ENCODE results near the gene MEIS1. TPM values are rescaled to one million over a fixed set of nuclear protein-coding genes. Genes with fewer than 3 reads are reported as not detected.

MEIS1 gene
- total RNA-seq, 2 donors from 2014 or later = not detected

GRCh38 chr2:66532972-66533868 lies 98.3 kb downstream of the MEIS1 start:
- H3K4me3 Mint-ChIP-seq = no peak overlapping the region
- H3K27ac Mint-ChIP-seq = no peak overlapping the region
- no peaks in the 10 kb centered on the region for H3K9me3 Mint-ChIP-seq

GRCh38 chr2:66534461-66534860 lies 99.5 kb downstream of the MEIS1 start:
- ATAC-seq (replicated peaks) = no peak
- Mint-ChIP-seq H3K27ac (no peak overlapping the region), H3K36me3 (ENCODE audit: low read depth) (no peaks in the 10 kb centered on the region), H3K27me3 (no peaks in the 10 kb centered on the region), H3K4me1 (no peaks in the 10 kb centered on the region), H3K9me3 (no peaks in the 10 kb centered on the region), H3K4me3 (no peak overlapping the region)

More at GRCh38 chr2:66532972-66533868, 98.3 kb downstream of the MEIS1 start:
- ATAC-seq (replicated peaks) = no peak
- Mint-ChIP-seq H3K36me3 (ENCODE audit: low read depth) (no peaks in the 10 kb centered on the region), H3K27me3 (no peaks in the 10 kb centered on the region), H3K4me1 (no peaks in the 10 kb centered on the region)

GRCh38 chr2:66535574-66536289 lies 100.8 kb downstream of the MEIS1 start:
- no peaks in the 10 kb centered on the region for H3K4me1 Mint-ChIP-seq
- H3K4me3 Mint-ChIP-seq = no peak overlapping the region
- H3K36me3 Mint-ChIP-seq (ENCODE audit: low read depth) = no peaks in the 10 kb centered on the region
- H3K9me3 Mint-ChIP-seq = no peaks in the 10 kb centered on the region
- H3K27me3 Mint-ChIP-seq = no peaks in the 10 kb centered on the region
- H3K27ac Mint-ChIP-seq = no peak overlapping the region
- no peak for ATAC-seq (replicated peaks)

GRCh38 chr2:66536290-66536673 lies 101.4 kb downstream of the MEIS1 start:
- Mint-ChIP-seq H3K27me3 (no peaks in the 10 kb centered on the region), H3K4me3 (no peak overlapping the region), H3K9me3 (no peaks in the 10 kb centered on the region), H3K4me1 (no peaks in the 10 kb centered on the region), H3K36me3 (ENCODE audit: low read depth) (no peaks in the 10 kb centered on the region), H3K27ac (no peak overlapping the region)
- ATAC-seq (replicated peaks) = no peak

- Mint-ChIP-seq H3K36me3 (ENCODE audit: low read depth) (no peaks in the 10 kb centered on the region), H3K27ac (no peak overlapping the region), H3K9me3 (no peaks in the 10 kb centered on the region), H3K4me3 (no peak overlapping the region), H3K27me3 (no peaks in the 10 kb centered on the region), H3K4me1 (no peaks in the 10 kb centered on the region)
- no peak for ATAC-seq (replicated peaks)
These were observed 102.1 kb downstream of the MEIS1 start for GRCh38 chr2:66536997-66537396.

- Mint-ChIP-seq H3K27me3 (no peaks in the 10 kb centered on the region), H3K4me1 (no peaks in the 10 kb centered on the region), H3K27ac (no peak overlapping the region), H3K4me3 (no peak overlapping the region), H3K9me3 (no peaks in the 10 kb centered on the region), H3K36me3 (ENCODE audit: low read depth) (no peaks in the 10 kb centered on the region)
- no peak for ATAC-seq (replicated peaks)
These were observed 103.4 kb downstream of the MEIS1 start for GRCh38 chr2:66538291-66538690.

GRCh38 chr2:66539452-66539851 lies 104.5 kb downstream of the MEIS1 start:
- H3K9me3 Mint-ChIP-seq = no peaks in the 10 kb centered on the region

GRCh38 chr2:66541646-66542045 lies 106.7 kb downstream of the MEIS1 start:
- no peaks in the 10 kb centered on the region for H3K36me3 Mint-ChIP-seq (ENCODE audit: low read depth)
- no peak overlapping the region for H3K27ac Mint-ChIP-seq

More at GRCh38 chr2:66539452-66539851, 104.5 kb downstream of the MEIS1 start:
- Mint-ChIP-seq H3K27me3 (no peaks in the 10 kb centered on the region), H3K4me1 (no peaks in the 10 kb centered on the region), H3K27ac (no peak overlapping the region), H3K4me3 (no peak overlapping the region), H3K36me3 (ENCODE audit: low read depth) (no peaks in the 10 kb centered on the region)
- ATAC-seq (replicated peaks) = no peak

GRCh38 chr2:66543257-66543767 lies 108.4 kb downstream of the MEIS1 start:
- H3K9me3 Mint-ChIP-seq = peaks cover 4% of the 10 kb centered on the region
- H3K36me3 Mint-ChIP-seq (ENCODE audit: low read depth) = no peaks in the 10 kb centered on the region
- no peak overlapping the region for H3K27ac Mint-ChIP-seq
- H3K4me1 Mint-ChIP-seq = no peaks in the 10 kb centered on the region
- no peak overlapping the region for H3K4me3 Mint-ChIP-seq
- H3K27me3 Mint-ChIP-seq = peaks cover 5% of the 10 kb centered on the region
- no peak for ATAC-seq (replicated peaks)

More at GRCh38 chr2:66541646-66542045, 106.7 kb downstream of the MEIS1 start:
- Mint-ChIP-seq H3K4me1 (no peaks in the 10 kb centered on the region), H3K9me3 (peaks cover 4% of the 10 kb centered on the region), H3K27me3 (peaks cover 5% of the 10 kb centered on the region), H3K4me3 (no peak overlapping the region)
- ATAC-seq (replicated peaks) = no peak

GRCh38 chr2:66544258-66544657 lies 109.3 kb downstream of the MEIS1 start:
- no peaks in the 10 kb centered on the region for H3K36me3 Mint-ChIP-seq (ENCODE audit: low read depth)
- peaks cover 5% of the 10 kb centered on the region for H3K27me3 Mint-ChIP-seq
- H3K9me3 Mint-ChIP-seq = peaks cover 4% of the 10 kb centered on the region
- no peaks in the 10 kb centered on the region for H3K4me1 Mint-ChIP-seq
- H3K27ac Mint-ChIP-seq = no peak overlapping the region
- H3K4me3 Mint-ChIP-seq = no peak overlapping the region
- no peak for ATAC-seq (replicated peaks)

GRCh38 chr2:66545258-66545657 lies 110.3 kb downstream of the MEIS1 start:
- H3K27ac Mint-ChIP-seq = no peak overlapping the region
- H3K4me3 Mint-ChIP-seq = no peak overlapping the region
- no peaks in the 10 kb centered on the region for H3K4me1 Mint-ChIP-seq
- peaks cover 4% of the 10 kb centered on the region for H3K9me3 Mint-ChIP-seq
- H3K27me3 Mint-ChIP-seq = peaks cover 5% of the 10 kb centered on the region
- H3K36me3 Mint-ChIP-seq (ENCODE audit: low read depth) = no peaks in the 10 kb centered on the region
- no peak for ATAC-seq (replicated peaks)

- Mint-ChIP-seq H3K27me3 (peaks cover 5% of the 10 kb centered on the region), H3K4me1 (no peaks in the 10 kb centered on the region), H3K9me3 (peaks cover 4% of the 10 kb centered on the region), H3K27ac (no peak overlapping the region), H3K4me3 (no peak overlapping the region), H3K36me3 (ENCODE audit: low read depth) (no peaks in the 10 kb centered on the region)
- ATAC-seq (replicated peaks) = no peak
These were observed 112.2 kb downstream of the MEIS1 start for GRCh38 chr2:66547118-66547517.

GRCh38 chr2:66547887-66548286 lies 113.0 kb downstream of the MEIS1 start:
- Mint-ChIP-seq H3K4me1 (no peaks in the 10 kb centered on the region), H3K9me3 (peaks cover 4% of the 10 kb centered on the region), H3K27me3 (peaks cover 5% of the 10 kb centered on the region), H3K36me3 (ENCODE audit: low read depth) (no peaks in the 10 kb centered on the region), H3K4me3 (no peak overlapping the region), H3K27ac (no peak overlapping the region)
- no peak for ATAC-seq (replicated peaks)

GRCh38 chr2:66548422-66548821 lies 113.5 kb downstream of the MEIS1 start:
- Mint-ChIP-seq H3K4me3 (no peak overlapping the region), H3K9me3 (peaks cover 4% of the 10 kb centered on the region), H3K27me3 (peaks cover 5% of the 10 kb centered on the region), H3K27ac (no peak overlapping the region), H3K4me1 (no peaks in the 10 kb centered on the region), H3K36me3 (ENCODE audit: low read depth) (no peaks in the 10 kb centered on the region)
- no peak for ATAC-seq (replicated peaks)

GRCh38 chr2:66550826-66551225 lies 115.9 kb downstream of the MEIS1 start:
- no peaks in the 10 kb centered on the region for H3K4me1 Mint-ChIP-seq
- no peak overlapping the region for H3K27ac Mint-ChIP-seq
- H3K9me3 Mint-ChIP-seq = peaks cover 1% of the 10 kb centered on the region
- H3K36me3 Mint-ChIP-seq (ENCODE audit: low read depth) = no peaks in the 10 kb centered on the region
- H3K27me3 Mint-ChIP-seq = peaks cover 6% of the 10 kb centered on the region
- no peak overlapping the region for H3K4me3 Mint-ChIP-seq
- no peak for ATAC-seq (replicated peaks)

Measured in activated T-helper 17 cell treated with anti-CD3 and anti-CD28 coated beads, Interleukin-2, amount 50 U/mL, for 72 hours (primary cell).